ENCODE measurements around the gene CFAP157. TPM values are rescaled to one million over a fixed set of nuclear protein-coding genes. Genes with fewer than 3 reads are reported as not detected.

The CFAP157 gene
- 0.22 TPM for total RNA-seq (2021; ENCODE audit: unreplicated experiment)
- 1.00 and 1.0 TPM in 2 replicates for polyA plus RNA-seq (2012)
- percentile 27 among the genes with signal in this experiment for Bru-seq, nascent RNA
- BruChase-seq, experiment 1, labeled RNA remaining after a 6-hour chase: percentile 32 among the genes with signal in this experiment
- percentile 23 among the genes with signal in this experiment for BruChase-seq, experiment 2, labeled RNA remaining after a 2-hour chase
- long read RNA-seq, partial matches to known transcripts: 0 of 2 reads
- long read RNA-seq, other reads (novel, unspliced or antisense): 2 of 2 reads

DNA sequence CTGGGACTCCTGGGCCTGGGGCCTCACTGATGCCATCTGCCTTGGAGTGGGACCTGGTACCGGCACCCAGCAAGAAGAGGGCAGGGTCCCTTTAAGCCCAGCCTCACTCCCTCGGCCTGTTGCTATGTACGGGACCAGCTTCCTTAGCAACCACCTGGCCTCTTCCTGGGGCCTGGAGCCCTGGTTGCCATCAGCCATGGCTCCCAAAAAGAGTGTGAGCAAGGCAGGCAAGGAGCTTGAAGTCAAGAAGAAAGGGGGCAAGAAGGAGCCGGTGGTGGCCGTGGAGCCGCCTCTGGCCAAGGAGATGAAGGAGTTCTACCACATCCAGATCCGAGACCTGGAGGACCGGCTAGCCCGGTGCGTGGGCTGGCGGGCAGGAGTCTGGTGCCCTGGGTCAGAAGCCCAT, at the start of gene CFAP157:
Gene CFAP157 (plus strand): TSS at position 153 of the 406 bp plus-strand sequence. CDS start 44 bp downstream, at position 197.
- Histone ChIP-seq H3K4me2 (ENCODE audit: low read length) (peak within 1 kb of the TSS; percentile 31), H3K36me3 (ENCODE audit: control insufficient read depth in 1 of 2, insufficient read depth in 2 of 2, low read length in 2 of 2) (no peaks in the 10 kb centered on the region), H3K9me2 (ENCODE audit: insufficient read depth) (no peaks in the 10 kb centered on the region), H2AFZ (ENCODE audit: low read depth, low read length, poor library complexity, severe bottlenecking) (no peak within 1 kb of the TSS), H3K27ac (ENCODE audit: low read depth, low read length) (no peak within 1 kb of the TSS), H3K27me3 (ENCODE audit: insufficient read depth, low read length) (no peaks in the 10 kb centered on the region), H3K9ac (ENCODE audit: low read length) (no peak within 1 kb of the TSS), H3K4me3 (replicated peaks in 1 of 2; ENCODE audit: low read depth in 1 of 2, low read length in 2 of 2) (0 out of 4 replicates have a peak within 1 kb of the TSS, but pooled peaks of 1 of the 2 experiments have one; percentile 2), H3K79me2 (ENCODE audit: insufficient read depth, low read length) (no peaks in the 10 kb centered on the region), H3K4me1 (ENCODE audit: control insufficient read depth in 1 of 2, insufficient read depth in 2 of 2, low read length in 2 of 2) (peaks cover 9 to 24% of the 10 kb centered on the region in 2 experiments; a peak in 3 of 4 replicates), H4K20me1 (ENCODE audit: insufficient read depth) (no peaks in the 10 kb centered on the region), H3K9me3 (ENCODE audit: control insufficient read depth in 1 of 2, insufficient read depth in 1 of 2, low read depth in 1 of 2, low read length in 2 of 2) (no peaks in the 10 kb centered on the region)
- ChIA-PET CTCF (interaction anchor here (1.5 kb wide), 1 partner anchor 28 kb away, joined by 6 read pairs; the partner anchor contains the start of gene TOR2A), RAD21 (ENCODE audit: low non-redundant PET in 1 of 2, low total read pairs in 2 of 2, uncharacterized antibody in 2 of 2, unreplicated experiment in 2 of 2) (interaction anchor here in 1 of 2 experiments (1.2 kb wide), 1 partner anchor 28 kb away, joined by 3 read pairs; the partner anchor contains the start of gene TOR2A), POLR2A (no interaction called here)
- BruUV-seq (replicated peaks): no TSS peak
- intact Hi-C loops (cut with micrococcal nuclease): loop anchor here (1.0 kb wide), 1 partner anchor 27 kb away; no protein-coding TSS in a partner anchor
- peak; percentile 58 for ATAC-seq
- no peak for DNase-seq (ENCODE audit: low read depth, low spot score)
- TF ChIP-seq JUND (IDR thresholded peaks at IDR 0.05) (no peak), FOSL1 (IDR thresholded peaks at IDR 0.05; ENCODE audit: low read depth) (no peak), SRF (IDR thresholded peaks at IDR 0.05; ENCODE audit: low read depth) (no peak), SIN3A (IDR thresholded peaks at IDR 0.05; ENCODE audit: low read depth) (no peak), ZFX (IDR thresholded peaks at IDR 0.05) (peak; percentile 22; the same call in 1 of the 2 replicates)
- TF ChIP-seq, protein P1, sequence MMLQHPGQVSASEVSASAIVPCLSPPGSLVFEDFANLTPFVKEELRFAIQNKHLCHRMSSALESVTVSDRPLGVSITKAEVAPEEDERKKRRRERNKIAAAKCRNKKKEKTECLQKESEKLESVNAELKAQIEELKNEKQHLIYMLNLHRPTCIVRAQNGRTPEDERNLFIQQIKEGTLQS (IDR thresholded peaks at IDR 0.05): no peak

DNA sequence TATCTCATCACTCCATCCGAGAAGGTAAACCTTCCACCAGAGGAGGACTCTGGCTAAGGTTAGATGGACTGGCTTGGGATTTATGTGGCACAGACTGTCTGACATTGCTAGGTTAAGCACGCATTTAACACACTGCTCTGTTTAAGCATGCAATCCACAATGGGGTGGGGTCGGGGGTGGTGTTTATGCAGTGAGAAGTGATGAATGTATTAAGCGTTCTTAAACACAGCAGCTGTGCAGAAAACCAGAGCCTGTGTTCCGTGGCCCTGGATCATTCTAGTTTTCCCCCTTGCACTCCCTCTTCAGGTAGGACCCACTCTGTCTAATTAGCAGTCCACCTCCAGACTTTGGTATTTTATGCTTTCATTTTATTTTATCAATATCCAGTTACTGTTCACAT, 48.4 kb upstream of the CFAP157 start:
- RAD21 ChIA-PET (ENCODE audit: low non-redundant PET in 1 of 2, low total read pairs in 2 of 2, uncharacterized antibody in 2 of 2, unreplicated experiment in 2 of 2): no interaction called here
- H3K4me2 ChIP-seq (ENCODE audit: low read length): no peak overlapping the region
- ATAC-seq: no peak
- POLR2A ChIA-PET: no interaction called here
- no peak for DNase-seq (ENCODE audit: low read depth, low spot score)
- BruUV-seq (replicated peaks): no TSS peak
- intact Hi-C loops (cut with micrococcal nuclease): no loop called here
- H3K9me3 ChIP-seq (ENCODE audit: control insufficient read depth in 1 of 2, insufficient read depth in 1 of 2, low read depth in 1 of 2, low read length in 2 of 2): no peaks in the 10 kb centered on the region
- H3K4me3 ChIP-seq (replicated peaks in 1 of 2; ENCODE audit: low read depth in 1 of 2, low read length in 2 of 2): no peak overlapping the region
- H3K9me2 ChIP-seq (ENCODE audit: insufficient read depth): no peaks in the 10 kb centered on the region
- no peaks in the 10 kb centered on the region for H3K36me3 ChIP-seq (ENCODE audit: control insufficient read depth in 1 of 2, insufficient read depth in 2 of 2, low read length in 2 of 2)
- H3K79me2 ChIP-seq (ENCODE audit: insufficient read depth, low read length): no peaks in the 10 kb centered on the region
- H3K27me3 ChIP-seq (ENCODE audit: insufficient read depth, low read length): no peaks in the 10 kb centered on the region
- H4K20me1 ChIP-seq (ENCODE audit: insufficient read depth): no peaks in the 10 kb centered on the region
- H3K27ac ChIP-seq (ENCODE audit: low read depth, low read length): no peak overlapping the region
- CTCF ChIA-PET: interaction anchor here (1.0 kb wide), 1 partner anchor 24 kb away, joined by 3 read pairs; no protein-coding TSS in a partner anchor
- TF ChIP-seq POLR2A (IDR thresholded peaks at IDR 0.05; ENCODE audit: borderline replicate concordance, extremely low read depth, insufficient read depth, insufficient read length) (no peak), FOSL1 (IDR thresholded peaks at IDR 0.05; ENCODE audit: low read depth) (no peak), JUND (IDR thresholded peaks at IDR 0.05) (no peak)
- TF ChIP-seq, protein P2, sequence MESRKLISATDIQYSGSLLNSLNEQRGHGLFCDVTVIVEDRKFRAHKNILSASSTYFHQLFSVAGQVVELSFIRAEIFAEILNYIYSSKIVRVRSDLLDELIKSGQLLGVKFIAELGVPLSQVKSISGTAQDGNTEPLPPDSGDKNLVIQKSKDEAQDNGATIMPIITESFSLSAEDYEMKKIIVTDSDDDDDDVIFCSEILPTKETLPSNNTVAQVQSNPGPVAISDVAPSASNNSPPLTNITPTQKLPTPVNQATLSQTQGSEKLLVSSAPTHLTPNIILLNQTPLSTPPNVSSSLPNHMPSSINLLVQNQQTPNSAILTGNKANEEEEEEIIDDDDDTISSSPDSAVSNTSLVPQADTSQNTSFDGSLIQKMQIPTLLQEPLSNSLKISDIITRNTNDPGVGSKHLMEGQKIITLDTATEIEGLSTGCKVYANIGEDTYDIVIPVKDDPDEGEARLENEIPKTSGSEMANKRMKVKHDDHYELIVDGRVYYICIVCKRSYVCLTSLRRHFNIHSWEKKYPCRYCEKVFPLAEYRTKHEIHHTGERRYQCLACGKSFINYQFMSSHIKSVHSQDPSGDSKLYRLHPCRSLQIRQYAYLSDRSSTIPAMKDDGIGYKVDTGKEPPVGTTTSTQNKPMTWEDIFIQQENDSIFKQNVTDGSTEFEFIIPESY (IDR thresholded peaks at IDR 0.05; ENCODE audit: extremely low read depth, insufficient replicate concordance, low read length): no peak
- no peaks in the 10 kb centered on the region for H3K4me1 ChIP-seq (ENCODE audit: control insufficient read depth in 1 of 2, insufficient read depth in 2 of 2, low read length in 2 of 2)
- H3K9ac ChIP-seq (ENCODE audit: low read length): no peak overlapping the region
- no peak overlapping the region for H2AFZ ChIP-seq (ENCODE audit: low read depth, low read length, poor library complexity, severe bottlenecking)
